HL-60 (cell line): Measurements from ENCODE around the gene CRIM1.

ENCODE experiments used
- DNase-seq, 2 experiments: peaks; one replicate each; pipeline ENCODE4 v3.0.0-alpha.2; 2010 to 2020; ENCODE audit warnings: low read depth in 1 of 2, low spot score in 1 of 2
- H3K27ac ChIP-seq: fragments of 250-450 bp; sonication (Bioruptor Pico); replicated peaks from 2 replicates; pipeline ENCODE4 v1.5.1; 2020; ENCODE audit warnings: mild to moderate bottlenecking, moderate library complexity
- H3K27me3 ChIP-seq: fragments of 250-450 bp; sonication (Bioruptor Pico); 2 replicates; pipeline ENCODE4 v1.5.1; 2021; ENCODE audit warnings: mild to moderate bottlenecking, moderate library complexity; ENCODE audit not compliant: insufficient read depth, poor library complexity, severe bottlenecking
- H3K4me3 ChIP-seq: replicated peaks from 2 replicates; pipeline ENCODE4 v1.5.1; 2011; ENCODE audit warnings: mild to moderate bottlenecking, control low read depth, low read length; ENCODE audit not compliant: insufficient read depth
- CTCF ChIP-seq: IDR thresholded peaks from one replicate; pipeline ENCODE4 v1.5.1; 2011; ENCODE audit warnings: low read length, control low read depth, inconsistent platforms; ENCODE audit not compliant: insufficient read depth
- GABPA ChIP-seq: IDR thresholded peaks from 2 replicates; pipeline ENCODE4 v1.6.1; 2012; ENCODE audit warnings: low read depth
- POLR2AphosphoS5 ChIP-seq: IDR thresholded peaks from 2 replicates; pipeline ENCODE4 v1.6.1; 2012; ENCODE audit warnings: low read depth
- REST ChIP-seq: IDR thresholded peaks from 2 replicates; pipeline ENCODE4 v1.6.1; 2012; ENCODE audit warnings: low read depth; ENCODE audit not compliant: insufficient replicate concordance
- SPI1 ChIP-seq: IDR thresholded peaks from 2 replicates; pipeline ENCODE4 v1.6.1; 2012; ENCODE audit warnings: low read depth, mild to moderate bottlenecking, borderline replicate concordance

Gene CRIM1

GRCh38 chr2:36439084-36439483 is 83.5 kb downstream of the CRIM1 start:
- DNase-seq = no peak
- no peak overlapping the region for H3K4me3 ChIP-seq
- no peak for TF ChIP-seq GABPA
- TF ChIP-seq POLR2AphosphoS5 = no peak
- TF ChIP-seq REST = no peak
- TF ChIP-seq SPI1 = no peak
- TF ChIP-seq CTCF = no peak
- no peak overlapping the region for H3K27ac ChIP-seq
- H3K27me3 ChIP-seq = no peaks in the 10 kb centered on the region

- Histone ChIP-seq H3K27me3 (no peaks in the 10 kb centered on the region), H3K27ac (no peak overlapping the region), H3K4me3 (no peak overlapping the region)
- TF ChIP-seq SPI1 = no peak
- no peak for TF ChIP-seq REST
- no peak for TF ChIP-seq POLR2AphosphoS5
- no peak for TF ChIP-seq GABPA
- no peak for TF ChIP-seq CTCF
- DNase-seq = no peak
These were observed 85.6 kb downstream of the CRIM1 start for GRCh38 chr2:36441065-36441625.

GRCh38 chr2:36441816-36442215 is 86.2 kb downstream of the CRIM1 start:
- no peaks in the 10 kb centered on the region for H3K27me3 ChIP-seq
- no peak overlapping the region for H3K27ac ChIP-seq
- TF ChIP-seq POLR2AphosphoS5 (no peak), CTCF (no peak), GABPA (no peak), REST (no peak), SPI1 (no peak)
- no peak overlapping the region for H3K4me3 ChIP-seq
- DNase-seq = no peak
